ACHN (cell line): ENCODE measurements around the gene PLGLB1.
"Not testable (repeated sequence)": the region's sequence is repeated elsewhere in the genome, so short reads cannot be mapped to it uniquely, and the experiment has no call there.

Experiments
- DNase-seq: peaks from one replicate; pipeline ENCODE4 v3.0.0-alpha.2; 2015
- in situ Hi-C: cut with HindIII; loops from 2 replicates; pipeline ENCODE4 v1.10.0; 2017; ENCODE audit warnings: low sequenced_read_pairs, low pct_ligation_motif_present, low pct_unique_long_range_greater_than_20kb

The PLGLB1 gene

GRCh38 chr2:87021744-87022143, at the start of gene PLGLB1:
Gene PLGLB1 (minus strand): TSS chr2:87021844. CDS start chr2:87021783, 61 bp downstream.
- in situ Hi-C loops, DNase-seq: not testable (repeated sequence)

DNA sequence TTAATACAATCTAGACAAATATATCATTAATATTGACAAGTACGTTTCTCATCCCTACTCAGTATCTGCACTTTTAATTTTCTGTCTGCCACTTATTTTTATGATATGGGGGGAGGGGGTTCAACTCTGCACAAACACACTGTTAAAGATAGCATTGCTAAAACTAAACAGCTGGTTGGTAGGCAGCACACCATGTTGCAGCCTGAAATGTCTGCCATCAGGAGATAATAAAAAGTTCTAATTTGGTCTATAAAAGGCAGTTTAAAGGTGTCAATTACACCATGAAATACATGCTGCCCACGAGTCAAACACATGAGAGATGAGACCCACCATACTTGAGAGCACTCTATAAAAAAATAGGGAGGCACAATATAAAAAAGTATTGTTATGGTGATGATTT, 42.7 kb upstream of the PLGLB1 start:
- in situ Hi-C loops, DNase-seq: not testable (repeated sequence)

DNA sequence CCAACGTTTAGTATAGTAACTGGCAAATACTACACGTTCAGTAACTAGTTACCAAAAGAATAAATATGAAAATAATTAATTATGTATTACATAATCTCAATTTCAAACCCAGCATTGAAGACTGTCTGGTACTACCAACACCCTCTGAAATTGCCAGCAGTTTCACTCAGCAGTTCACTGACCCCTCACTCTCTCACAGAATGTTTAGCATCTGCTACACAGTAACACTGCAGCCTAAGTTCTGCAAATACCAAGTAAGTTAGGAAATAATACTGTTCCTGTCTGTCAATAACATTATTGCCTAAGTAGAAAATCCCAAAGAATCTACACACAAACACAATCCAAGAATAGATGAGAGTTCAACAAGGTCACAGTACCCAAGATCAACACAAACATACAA, 41.8 kb upstream of the PLGLB1 start:
- in situ Hi-C loops, DNase-seq: not testable (repeated sequence)

GRCh38 chr2:87061519-87061918, 39.9 kb upstream of the PLGLB1 start:
- in situ Hi-C loops, DNase-seq: not testable (repeated sequence)

- in situ Hi-C loops, DNase-seq: not testable (repeated sequence)
Measured at GRCh38 chr2:87057606-87058005, 36.0 kb upstream of the PLGLB1 start.

- DNase-seq, in situ Hi-C loops: not testable (repeated sequence)
Measured at GRCh38 chr2:87056843-87057242, 35.2 kb upstream of the PLGLB1 start.

- in situ Hi-C loops, DNase-seq: not testable (repeated sequence)
Measured at GRCh38 chr2:87056435-87056834, 34.8 kb upstream of the PLGLB1 start.

DNA sequence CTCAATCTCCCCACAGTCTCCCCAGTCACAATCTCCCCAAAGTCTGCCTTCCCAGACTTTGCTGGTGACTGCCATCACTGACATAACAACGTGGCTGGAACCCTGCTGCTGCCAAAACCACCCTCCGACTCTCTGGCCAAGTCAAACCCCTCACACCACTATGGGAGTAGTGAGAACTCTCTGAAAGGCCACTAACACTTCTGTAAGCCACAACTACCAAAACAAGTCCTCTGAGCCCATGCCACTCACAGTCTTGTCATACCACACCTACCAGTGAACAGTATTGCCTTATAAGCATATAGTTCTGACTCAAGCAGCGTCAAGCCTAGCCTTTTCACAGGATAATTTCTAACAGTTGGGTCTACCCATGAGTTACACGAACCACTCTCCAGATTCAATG, 32.7 kb upstream of the PLGLB1 start:
- in situ Hi-C loops, DNase-seq: not testable (repeated sequence)

DNA sequence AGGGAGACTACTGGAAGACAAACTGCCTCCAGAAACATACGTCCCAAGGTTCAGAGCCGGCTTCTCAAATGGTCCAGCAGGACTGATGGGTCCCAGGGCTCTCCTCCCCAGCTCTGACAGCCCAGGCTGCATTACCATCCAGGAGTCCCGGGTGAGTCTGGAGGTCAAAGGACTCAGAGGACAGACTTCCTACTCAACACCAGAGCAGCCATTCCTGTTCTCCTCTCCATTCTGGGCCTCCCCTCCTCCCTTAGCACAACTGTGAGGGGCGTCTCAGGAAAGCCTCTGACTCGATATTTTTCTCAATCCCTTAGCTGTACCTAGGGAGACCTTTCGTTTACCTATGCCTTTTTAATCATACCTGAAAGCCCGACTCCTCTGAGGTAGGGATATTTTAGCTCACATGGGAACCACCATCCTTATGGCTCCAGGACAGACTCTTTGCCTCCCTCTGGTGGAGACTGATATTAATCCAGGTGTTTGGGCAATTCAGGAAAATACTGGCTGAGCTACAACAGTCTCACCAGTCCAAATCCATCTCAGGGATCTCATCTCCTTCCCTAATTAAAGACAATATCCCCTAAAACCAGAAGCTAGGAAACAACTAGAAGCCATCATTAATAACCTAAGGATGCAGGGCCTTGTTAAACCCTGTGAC, 19.8 kb upstream of the PLGLB1 start:
- in situ Hi-C loops, DNase-seq: not testable (repeated sequence)

GRCh38 chr2:87028607-87029006, 7.0 kb upstream of the PLGLB1 start:
- DNase-seq, in situ Hi-C loops: not testable (repeated sequence)

- DNase-seq, in situ Hi-C loops: not testable (repeated sequence)
Measured at GRCh38 chr2:87026816-87027215, 5.2 kb upstream of the PLGLB1 start.

GRCh38 chr2:87025927-87026326, 4.3 kb upstream of the PLGLB1 start:
- DNase-seq, in situ Hi-C loops: not testable (repeated sequence)

DNA sequence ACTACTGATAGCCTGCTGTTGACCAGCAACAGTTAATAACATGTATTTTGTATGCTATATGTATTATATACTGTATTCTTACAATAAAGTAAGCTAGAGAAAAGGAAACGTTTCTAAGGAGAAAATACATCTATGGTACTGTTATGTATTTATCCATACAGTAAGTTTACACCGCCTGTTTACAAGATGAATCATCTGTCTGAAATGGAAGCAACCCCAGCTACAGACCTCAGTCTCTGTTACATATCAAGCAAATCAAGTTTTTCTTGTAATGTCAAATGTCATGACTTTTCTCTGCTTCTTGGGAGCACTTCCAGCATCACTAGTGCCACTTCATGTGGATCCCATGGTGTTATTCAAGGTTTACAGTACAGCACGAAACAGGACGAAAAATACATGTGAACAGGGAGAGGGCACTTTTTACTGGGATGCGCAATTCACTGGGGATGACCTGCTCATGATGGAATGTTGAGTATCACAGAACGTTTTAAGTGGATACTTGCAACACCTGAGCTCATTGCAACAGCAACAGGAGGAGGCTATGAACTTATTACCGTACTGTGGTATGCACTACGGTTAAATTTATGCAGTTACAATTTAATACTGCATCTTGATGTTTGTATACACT, 2.5 kb upstream of the PLGLB1 start:
- DNase-seq, in situ Hi-C loops: not testable (repeated sequence)

DNA sequence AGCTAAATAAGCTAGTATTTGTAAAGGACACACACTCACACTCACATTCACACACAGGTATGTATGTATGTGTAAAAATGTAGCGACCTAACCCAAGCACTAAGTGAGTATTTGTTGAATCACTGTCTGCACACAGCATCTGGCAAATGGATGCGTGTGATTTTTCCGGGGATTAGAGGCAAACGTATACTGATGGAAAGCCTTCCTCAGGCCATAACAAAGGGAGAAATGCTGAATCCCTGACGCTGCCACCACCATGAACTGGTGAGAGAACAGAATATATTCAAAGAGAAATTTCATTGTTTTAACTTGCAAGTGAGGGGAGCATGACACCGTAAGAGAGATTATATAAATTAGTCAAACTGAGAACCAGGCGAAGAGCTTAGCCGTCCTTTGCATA, 601 bp downstream of the PLGLB1 start:
- DNase-seq, in situ Hi-C loops: not testable (repeated sequence)

- in situ Hi-C loops, DNase-seq: not testable (repeated sequence)
Measured at GRCh38 chr2:87019053-87019452, 2.6 kb downstream of the PLGLB1 start.

GRCh38 chr2:87014489-87015169, 7.0 kb downstream of the PLGLB1 start:
- in situ Hi-C loops, DNase-seq: not testable (repeated sequence)

DNA sequence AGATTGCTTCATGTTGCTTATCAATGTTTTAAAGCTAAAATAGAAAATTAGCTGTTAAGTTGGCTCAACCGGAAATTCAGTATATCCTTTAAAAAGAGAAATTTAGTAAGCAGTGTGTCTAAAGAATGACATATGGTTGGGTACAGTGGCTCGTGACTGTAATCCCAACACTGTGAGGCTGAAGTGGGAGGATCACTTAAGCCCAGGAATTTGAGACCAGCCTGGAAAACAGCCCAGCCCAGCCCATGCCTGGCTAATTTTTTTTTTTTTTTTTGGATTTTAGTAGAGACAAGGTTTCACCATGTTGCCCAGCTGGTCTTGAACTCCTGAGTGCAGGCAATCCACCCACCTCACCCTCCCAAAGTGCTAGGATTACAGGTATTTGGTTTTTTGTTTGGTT, 17.2 kb downstream of the PLGLB1 start:
- in situ Hi-C loops, DNase-seq: not testable (repeated sequence)
